IMR-90 (cell line): ENCODE results near the gene DBN1. TPM values are rescaled to one million over a fixed set of nuclear protein-coding genes. Genes with fewer than 3 reads are reported as not detected.

Experiments
- ATAC-seq: fragments of 200-7000 bp; cut with Tn5 transposase; 2 replicates; pipeline ENCODE4 v1.9.1; 2020; ENCODE audit warnings: low read depth, mild to moderate bottlenecking, moderate library complexity
- BruUV-seq: library from RNA; stranded (reverse); fragments of 400-500 nt; replicated peaks from 2 replicates; lab custom pipeline; 2021; lab: Mats Ljungman, UMichigan
- CTCF ChIA-PET: fragments of 300-600 bp; formaldehyde crosslinking; extraction: SDS; loops from one replicate; lab custom pipeline; 2021; ENCODE audit warnings: antibody characterized with exemption; lab: Yijun Ruan, JAX
- POLR2A ChIA-PET: fragments of 300-600 bp; sonication (Branson Sonifier 250); formaldehyde crosslinking; loops from one replicate; lab custom pipeline; 2022; ENCODE audit warnings: antibody characterized with exemption; ENCODE audit not compliant: unreplicated experiment; lab: Charles Lee
- DNase-seq: peaks from one replicate; pipeline ENCODE4 v3.0.0; 2013
- H2AFZ ChIP-seq: replicated peaks from 2 replicates; pipeline ENCODE3; 2013; ENCODE audit warnings: low read length, mild to moderate bottlenecking; ENCODE audit not compliant: poor library complexity
- H2AK5ac ChIP-seq: 2 replicates; pipeline ENCODE4 v1.6.1; 2013; ENCODE audit warnings: low read depth, low read length, inconsistent platforms
- H2AK9ac ChIP-seq: replicated peaks from 2 replicates; pipeline ENCODE3; 2013; ENCODE audit warnings: mild to moderate bottlenecking, low read depth, low read length, moderate library complexity; ENCODE audit not compliant: poor library complexity
- H2BK120ac ChIP-seq: 2 replicates; pipeline ENCODE4 v1.6.1; 2013; ENCODE audit warnings: low read depth, low read length, inconsistent platforms
- H2BK15ac ChIP-seq: 3 replicates; pipeline ENCODE4 v1.6.1; 2013; ENCODE audit warnings: low read depth, low read length, inconsistent platforms
- H2BK20ac ChIP-seq: 2 replicates; pipeline ENCODE4 v1.6.1; 2013; ENCODE audit warnings: low read depth, mild to moderate bottlenecking, inconsistent platforms, low read length, moderate library complexity
- H2BK5ac ChIP-seq: 2 replicates; pipeline ENCODE4 v1.6.1; 2013; ENCODE audit warnings: mild to moderate bottlenecking, low read depth, low read length, inconsistent platforms; ENCODE audit not compliant: poor library complexity, severe bottlenecking
- H3K14ac ChIP-seq: replicated peaks from 2 replicates; pipeline ENCODE4 v1.6.1; 2013; ENCODE audit warnings: low read depth, low read length, inconsistent platforms
- H3K18ac ChIP-seq: 2 replicates; pipeline ENCODE4 v1.6.1; 2013; ENCODE audit warnings: low read depth, low read length, control low read depth
- H3K23ac ChIP-seq: 2 replicates; pipeline ENCODE4 v1.6.1; 2013; ENCODE audit warnings: low read depth, low read length, inconsistent platforms
- H3K27ac ChIP-seq: 2 replicates; pipeline ENCODE4 v1.5.1; 2013; ENCODE audit warnings: mild to moderate bottlenecking, control low read depth, low read length; ENCODE audit not compliant: insufficient read depth
- H3K27me3 ChIP-seq: 2 replicates; pipeline ENCODE4 v1.6.1; 2013; ENCODE audit warnings: low read length; ENCODE audit not compliant: control insufficient read depth, insufficient read depth
- H3K36me3 ChIP-seq: 2 replicates; pipeline ENCODE4 v1.6.1; 2013; ENCODE audit warnings: low read length, mixed read lengths; ENCODE audit not compliant: control insufficient read depth, insufficient read depth
- H3K4ac ChIP-seq: 2 replicates; pipeline ENCODE4 v1.6.1; 2013; ENCODE audit warnings: low read depth, low read length, inconsistent platforms
- H3K4me1 ChIP-seq: 2 replicates; pipeline ENCODE4 v1.6.1; 2013; ENCODE audit warnings: low read length, mixed read lengths; ENCODE audit not compliant: control insufficient read depth, insufficient read depth
- H3K4me2 ChIP-seq: 2 replicates; pipeline ENCODE4 v1.6.1; 2013; ENCODE audit warnings: low read depth, mild to moderate bottlenecking, control low read depth, low read length, moderate library complexity
- H3K4me3 ChIP-seq: 2 replicates; pipeline ENCODE4 v1.5.1; 2013; ENCODE audit warnings: low read depth, mild to moderate bottlenecking, control low read depth, low read length, moderate library complexity; ENCODE audit not compliant: insufficient read depth
- H3K56ac ChIP-seq: 2 replicates; pipeline ENCODE4 v1.6.1; 2013; ENCODE audit warnings: low read length, inconsistent platforms; ENCODE audit not compliant: insufficient read depth; ENCODE audit errors: extremely low read depth
- H3K79me1 ChIP-seq, 2 experiments: 2 replicates each; pipeline ENCODE4 v1.6.1; 2013; ENCODE audit warnings: low read length in 2 of 2, inconsistent platforms in 1 of 2, low read depth in 1 of 2
- H3K9ac ChIP-seq: 2 replicates; pipeline ENCODE4 v1.6.1; 2013; ENCODE audit warnings: low read depth, low read length, control low read depth
- H3K9me1 ChIP-seq: 2 replicates; pipeline ENCODE4 v1.6.1; 2013; ENCODE audit warnings: low read length, inconsistent platforms; ENCODE audit not compliant: insufficient read depth
- H3K9me3 ChIP-seq: 2 replicates; pipeline ENCODE4 v1.6.1; 2013; ENCODE audit warnings: low read length; ENCODE audit not compliant: control insufficient read depth, insufficient read depth
- H4K20me1 ChIP-seq: 2 replicates; pipeline ENCODE4 v1.6.1; 2013; ENCODE audit warnings: low read length, inconsistent platforms; ENCODE audit not compliant: insufficient read depth
- H4K5ac ChIP-seq: 2 replicates; pipeline ENCODE4 v1.6.1; 2013; ENCODE audit warnings: mild to moderate bottlenecking, low read depth, low read length, control low read depth
- H4K8ac ChIP-seq, 2 experiments: 2 replicates each; pipeline ENCODE4 v1.6.1; 2013; ENCODE audit warnings: low read depth in 2 of 2, low read length in 2 of 2, control low read depth in 1 of 2, inconsistent platforms in 1 of 2
- H4K91ac ChIP-seq: 2 replicates; pipeline ENCODE4 v1.6.1; 2013; ENCODE audit warnings: low read depth, low read length, inconsistent platforms; ENCODE audit not compliant: insufficient read depth
- MAFK ChIP-seq: IDR thresholded peaks from 2 replicates; pipeline ENCODE4 v1.6.1; 2012; ENCODE audit warnings: low read depth, low read length, improper control_type of control experiment
- POLR2A ChIP-seq: IDR thresholded peaks from 2 replicates; pipeline ENCODE4 v1.6.1; 2012; ENCODE audit warnings: mild to moderate bottlenecking, low read depth, low read length
- RAD21 ChIP-seq: IDR thresholded peaks from 2 replicates; pipeline ENCODE4 v1.6.1; 2012; ENCODE audit warnings: low read length, improper control_type of control experiment
- RCOR1 ChIP-seq: IDR thresholded peaks from 2 replicates; pipeline ENCODE4 v1.6.1; 2012; ENCODE audit warnings: mild to moderate bottlenecking, low read length, improper control_type of control experiment; ENCODE audit not compliant: insufficient replicate concordance
- SMC3 ChIP-seq: fragments of 150-350 bp; IDR thresholded peaks from 2 replicates; pipeline ENCODE4 v1.6.1; 2016; ENCODE audit warnings: low read depth, mild to moderate bottlenecking, antibody characterized with exemption, low read length, moderate library complexity
- WGBS, 2 experiments: methylation state at CpG; one replicate each; pipeline versions ENCODE4 v1.1.5 to v1.1.7; 2013; ENCODE audit warnings: missing lambda C conversion rate in 2 of 2; ENCODE audit not compliant: insufficient read length in 1 of 2; ENCODE audit errors: extremely low coverage in 2 of 2; 5-methylcytosine and 5-hydroxymethylcytosine counted together
- dilution Hi-C: fragments of 300-500 bp; cut with HindIII; formaldehyde crosslinking; loops from one replicate; pipeline ENCODE4 v1.14.3; 2018; ENCODE audit warnings: low sequenced_read_pairs; ENCODE audit not compliant: unreplicated experiment
- in situ Hi-C: fragments of 300-500 bp; cut with MboI; formaldehyde crosslinking; loops from 3 replicates; pipeline ENCODE4 v1.14.3; 2019; ENCODE audit warnings: low sequenced_read_pairs, inconsistent platforms, mixed read lengths
- intact Hi-C: fragments of 100-400 bp; cut with micrococcal nuclease; formaldehyde crosslinking; loops from 2 replicates; pipeline ENCODE4 v1.10.0; 2022
- polyA plus RNA-seq, 3 experiments: library from polyadenylated mRNA; depleted of rRNA; stranded (reverse); fragments of >200 nt; gene quantifications; 2 replicates each; pipeline ENCODE4 v1.2.3, GENCODE V29; 2012; ENCODE audit warnings: low replicate concordance in 1 of 3
- total RNA-seq: library from RNA; depleted of rRNA; stranded (reverse); fragments of >200 nt; gene quantifications from 2 replicates; pipeline ENCODE4 v1.2.3, GENCODE V29; 2012

Gene DBN1
- total and polyA plus RNA-seq, 2 of the 4 experiments (the other 2 are of a cell fraction), result 122 to 187 TPM

- H3K36me3 ChIP-seq, result peaks cover 26% of the 10 kb centered on the region
- no peak overlapping the region for H3K14ac ChIP-seq
- no peak overlapping the region for H3K23ac ChIP-seq
- no peak overlapping the region for H3K27ac ChIP-seq
- H2AK5ac ChIP-seq, result no peak overlapping the region; the same call in 1 of the 2 replicates
- H2AFZ ChIP-seq, result no peak overlapping the region
- no peak for DNase-seq
- no peaks in the 10 kb centered on the region for H3K27me3 ChIP-seq
- peaks cover 13% of the 10 kb centered on the region; the same call in 1 of the 2 replicates for H3K9me1 ChIP-seq
- WGBS, 2 experiments, result 91% methylated on average over 8 of the region's 13 CpGs; no CpG with 5 or more reads in 1 of the 2 experiments
- H2BK120ac ChIP-seq, result no peak overlapping the region
- no peak overlapping the region for H3K56ac ChIP-seq
- no peak overlapping the region for H4K91ac ChIP-seq
- BruUV-seq, result no TSS peak
- H2BK5ac ChIP-seq, result no peak overlapping the region
- H3K18ac ChIP-seq, result no peak overlapping the region
- H4K20me1 ChIP-seq, result peaks cover 48% of the 10 kb centered on the region
- POLR2A ChIA-PET, result interaction anchor here (1.0 kb wide), 2 partner anchors 17 to 20 kb away, joined by 3 read pairs; partner anchors contain the start of gene PDLIM7
- no peak for ATAC-seq
- CTCF ChIA-PET, result interaction anchor here (1.1 kb wide), 1 partner anchor 73 kb away, joined by 3 read pairs; no protein-coding TSS in a partner anchor
- peaks cover 0 to 18% of the 10 kb centered on the region in 2 experiments; a peak in 2 of 4 replicates for H3K79me1 ChIP-seq
- H3K9me3 ChIP-seq, result no peaks in the 10 kb centered on the region
- intact Hi-C loops (no loop called here), in situ Hi-C loops (no loop called here), dilution Hi-C loops (no loop called here)
- no peak overlapping the region for H4K5ac ChIP-seq
- H3K9ac ChIP-seq, result no peak overlapping the region
- H2AK9ac ChIP-seq, result peak overlapping the region; percentile 7
- H4K8ac ChIP-seq, result no peak overlapping the region
- H2BK15ac ChIP-seq, result no peak overlapping the region
- H3K4ac ChIP-seq, result no peak overlapping the region
- no peak overlapping the region for H3K4me2 ChIP-seq
- no peak overlapping the region for H2BK20ac ChIP-seq
- H3K4me3 ChIP-seq, result no peak overlapping the region
- no peak for TF ChIP-seq SMC3
- TF ChIP-seq RCOR1, result no peak
- TF ChIP-seq POLR2A, result peak; percentile 46; the same call in 1 of the 2 replicates
- no peak for TF ChIP-seq MAFK
- no peak for TF ChIP-seq RAD21
- H3K4me1 ChIP-seq, result peaks cover 23% of the 10 kb centered on the region
Measured at GRCh38 chr5:177477701-177478477, 4.5 kb upstream of the DBN1 start.
